Ascending aorta (tissue), 2 donors: Measurements from ENCODE around the gene RAB8B. TPM values are rescaled to one million over a fixed set of nuclear protein-coding genes. Genes with fewer than 3 reads are reported as not detected.
A peak's percentile ranks its signal among the peaks of the same experiment; 100 is the strongest.

ENCODE experiments used
- DNase-seq, 2 donors: peaks; one replicate each; pipeline ENCODE4 v3.0.0-alpha.2; 2019; ENCODE audit warnings: low spot score in 2 of 2
- H3K27ac ChIP-seq, 2 donors: fragments of 200-600 bp; sonication (generic); one replicate each; pipeline ENCODE4 v1.5.1; 2016 to 2017; ENCODE audit warnings: mild to moderate bottlenecking in 1 of 2
- H3K27me3 ChIP-seq: fragments of 200-600 bp; sonication (generic); one replicate; pipeline ENCODE4 v1.5.1; 2017
- H3K36me3 ChIP-seq, 2 donors: fragments of 200-600 bp; sonication (generic); one replicate each; pipeline ENCODE4 v1.5.1; 2016
- H3K4me1 ChIP-seq, 2 donors: fragments of 200-600 bp; sonication (generic); one replicate each; pipeline ENCODE4 v1.5.1; 2016 to 2017; ENCODE audit warnings: mild to moderate bottlenecking in 1 of 2
- H3K4me3 ChIP-seq, 2 donors: fragments of 200-600 bp; sonication (generic); one replicate each; pipeline ENCODE4 v1.5.1; 2016 to 2017; ENCODE audit warnings: mild to moderate bottlenecking in 1 of 2
- H3K9me3 ChIP-seq, 2 donors: fragments of 200-600 bp; sonication (generic); one replicate each; pipeline ENCODE4 v1.5.1; 2016
- intact Hi-C: fragments of 100-400 bp; cut with DNase I; formaldehyde crosslinking; loops from one replicate; pipeline ENCODE4 v1.15.1; 2023
- total RNA-seq: library from RNA; depleted of rRNA; stranded (reverse); fragments of >200 nt; gene quantifications from one replicate; pipeline ENCODE4 v1.1.0, GENCODE V29; 2016
- TF ChIP-seq, protein P1 (sequence below), 3 experiments: fragments of 200-600 bp in 2 of 3; fragments of 450-650 bp in 1 of 3; sonication (generic) in 2 of 3; IDR thresholded peaks; one replicate each; pipeline ENCODE4 v1.5.1; 2016 to 2019; ENCODE audit warnings: antibody characterized with exemption in 3 of 3, mild to moderate bottlenecking in 1 of 3, moderate library complexity in 1 of 3

RAB8B gene
- total RNA-seq, 1 donor from 2014 or later: 25.1 TPM

DNA sequence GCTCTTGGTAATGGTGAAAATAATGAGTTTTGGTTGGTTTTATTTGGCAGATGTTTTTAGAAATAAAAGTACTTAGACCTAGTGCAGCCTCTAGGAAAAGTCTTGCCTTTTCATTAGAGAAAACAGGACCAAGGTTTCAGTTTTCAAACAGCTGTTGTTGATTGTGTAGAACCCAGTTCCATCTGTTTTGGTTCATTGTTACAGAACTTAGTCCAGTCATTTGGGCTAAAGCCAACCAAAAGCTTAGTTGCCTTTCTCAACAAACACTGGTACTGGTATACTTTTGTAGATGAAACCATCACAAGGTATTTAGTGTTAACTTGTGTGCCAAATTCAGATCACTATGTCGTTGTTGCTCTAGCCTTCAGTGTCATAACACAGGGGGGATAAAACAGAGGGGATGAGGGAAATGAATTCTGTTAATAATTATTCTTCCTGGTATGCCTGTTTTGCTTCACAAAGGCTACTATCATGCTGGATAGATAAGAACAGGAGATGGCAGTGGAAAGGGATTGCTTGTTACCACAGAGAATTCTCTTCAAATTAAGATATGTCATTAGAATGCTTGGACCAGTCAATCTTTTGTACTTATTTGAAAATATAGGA lies 75.4 kb downstream of the RAB8B start:
- Histone ChIP-seq H3K4me1 (no peaks in the 10 kb centered on the region), H3K9me3 (no peaks in the 10 kb centered on the region), H3K36me3 (peaks cover 11 to 45% of the 10 kb centered on the region in 2 donors), H3K4me3 (no peak overlapping the region), H3K27me3 (no peaks in the 10 kb centered on the region), H3K27ac (no peak overlapping the region)
- no peak for DNase-seq
- TF ChIP-seq, protein P1, sequence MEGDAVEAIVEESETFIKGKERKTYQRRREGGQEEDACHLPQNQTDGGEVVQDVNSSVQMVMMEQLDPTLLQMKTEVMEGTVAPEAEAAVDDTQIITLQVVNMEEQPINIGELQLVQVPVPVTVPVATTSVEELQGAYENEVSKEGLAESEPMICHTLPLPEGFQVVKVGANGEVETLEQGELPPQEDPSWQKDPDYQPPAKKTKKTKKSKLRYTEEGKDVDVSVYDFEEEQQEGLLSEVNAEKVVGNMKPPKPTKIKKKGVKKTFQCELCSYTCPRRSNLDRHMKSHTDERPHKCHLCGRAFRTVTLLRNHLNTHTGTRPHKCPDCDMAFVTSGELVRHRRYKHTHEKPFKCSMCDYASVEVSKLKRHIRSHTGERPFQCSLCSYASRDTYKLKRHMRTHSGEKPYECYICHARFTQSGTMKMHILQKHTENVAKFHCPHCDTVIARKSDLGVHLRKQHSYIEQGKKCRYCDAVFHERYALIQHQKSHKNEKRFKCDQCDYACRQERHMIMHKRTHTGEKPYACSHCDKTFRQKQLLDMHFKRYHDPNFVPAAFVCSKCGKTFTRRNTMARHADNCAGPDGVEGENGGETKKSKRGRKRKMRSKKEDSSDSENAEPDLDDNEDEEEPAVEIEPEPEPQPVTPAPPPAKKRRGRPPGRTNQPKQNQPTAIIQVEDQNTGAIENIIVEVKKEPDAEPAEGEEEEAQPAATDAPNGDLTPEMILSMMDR (IDR thresholded peaks at IDR 0.05): no peak
- intact Hi-C loops: no loop called here

DNA sequence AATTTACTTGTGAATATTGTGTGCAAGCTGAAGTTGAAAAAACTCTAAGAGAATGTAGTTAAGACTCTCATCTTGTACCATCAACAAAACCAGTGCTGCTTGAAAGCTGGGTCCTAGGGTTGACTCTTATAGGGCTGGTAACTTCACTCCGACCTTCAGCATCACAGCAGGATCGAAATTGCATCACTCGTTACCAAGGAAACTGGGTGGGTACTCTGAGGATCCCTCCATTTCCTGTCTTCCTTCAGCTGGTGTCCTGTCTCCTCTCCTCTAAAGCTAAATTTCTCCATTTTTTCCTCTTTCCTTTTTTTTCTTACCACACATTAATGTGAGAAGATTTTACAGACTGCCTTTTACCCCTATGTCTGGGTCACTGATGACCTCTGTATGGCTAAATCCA lies 85.0 kb downstream of the RAB8B start:
- TF ChIP-seq, protein P1 (IDR thresholded peaks at IDR 0.05): no peak
- Histone ChIP-seq H3K4me3 (no peak overlapping the region), H3K36me3 (no peaks in the 10 kb centered on the region), H3K9me3 (no peaks in the 10 kb centered on the region), H3K4me1 (peaks cover 0 to 2% of the 10 kb centered on the region in 2 donors), H3K27ac (no peak overlapping the region), H3K27me3 (no peaks in the 10 kb centered on the region)
- intact Hi-C loops: no loop called here
- no peak for DNase-seq

DNA sequence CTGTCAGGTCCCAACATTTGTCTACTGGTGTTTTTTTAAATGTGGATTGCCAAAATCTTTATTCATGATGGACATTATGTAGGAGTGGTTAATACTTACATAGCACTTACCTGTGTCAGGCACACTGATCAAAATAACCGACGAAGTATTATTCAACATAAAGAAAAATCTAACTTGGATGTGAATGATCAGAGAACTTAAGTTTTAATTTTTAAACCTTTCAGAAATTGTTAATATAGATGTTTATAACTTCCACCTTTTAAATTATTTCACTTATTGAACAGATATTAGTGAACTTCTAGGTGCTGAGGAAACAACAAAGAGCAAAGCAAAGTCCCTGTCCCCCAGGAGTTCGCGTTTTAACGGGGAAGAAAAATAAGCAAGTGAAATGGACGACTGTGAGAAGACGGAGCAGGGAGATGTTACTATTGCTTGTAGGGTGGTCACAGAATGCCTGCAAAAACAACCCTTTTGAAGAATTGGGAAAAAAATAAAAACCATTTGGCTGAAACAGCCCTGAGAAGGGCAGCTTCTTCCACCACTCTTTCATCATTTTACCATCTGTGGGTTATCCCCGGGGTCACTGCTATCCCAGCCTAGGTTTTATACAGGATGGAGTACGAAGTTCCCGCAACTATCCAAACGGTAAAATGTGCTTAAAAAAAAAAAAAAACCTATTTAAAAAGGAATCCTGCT lies 87.1 kb downstream of the RAB8B start:
- TF ChIP-seq, protein P1 (IDR thresholded peaks at IDR 0.05): no peak
- intact Hi-C loops: loop anchor here (1.0 to 5.0 kb wide), 4 partner anchors 87 to 229 kb away; partner anchors contain the start of genes LACTB, RAB8B and RPS27L
- Histone ChIP-seq H3K4me1 (peaks cover 0 to 2% of the 10 kb centered on the region in 2 donors), H3K27ac (peak overlapping the region; percentile 84 to 87), H3K27me3 (no peaks in the 10 kb centered on the region), H3K36me3 (no peaks in the 10 kb centered on the region), H3K4me3 (peak overlapping the region; percentile 76 to 81), H3K9me3 (no peaks in the 10 kb centered on the region)
- DNase-seq: no peak

DNA sequence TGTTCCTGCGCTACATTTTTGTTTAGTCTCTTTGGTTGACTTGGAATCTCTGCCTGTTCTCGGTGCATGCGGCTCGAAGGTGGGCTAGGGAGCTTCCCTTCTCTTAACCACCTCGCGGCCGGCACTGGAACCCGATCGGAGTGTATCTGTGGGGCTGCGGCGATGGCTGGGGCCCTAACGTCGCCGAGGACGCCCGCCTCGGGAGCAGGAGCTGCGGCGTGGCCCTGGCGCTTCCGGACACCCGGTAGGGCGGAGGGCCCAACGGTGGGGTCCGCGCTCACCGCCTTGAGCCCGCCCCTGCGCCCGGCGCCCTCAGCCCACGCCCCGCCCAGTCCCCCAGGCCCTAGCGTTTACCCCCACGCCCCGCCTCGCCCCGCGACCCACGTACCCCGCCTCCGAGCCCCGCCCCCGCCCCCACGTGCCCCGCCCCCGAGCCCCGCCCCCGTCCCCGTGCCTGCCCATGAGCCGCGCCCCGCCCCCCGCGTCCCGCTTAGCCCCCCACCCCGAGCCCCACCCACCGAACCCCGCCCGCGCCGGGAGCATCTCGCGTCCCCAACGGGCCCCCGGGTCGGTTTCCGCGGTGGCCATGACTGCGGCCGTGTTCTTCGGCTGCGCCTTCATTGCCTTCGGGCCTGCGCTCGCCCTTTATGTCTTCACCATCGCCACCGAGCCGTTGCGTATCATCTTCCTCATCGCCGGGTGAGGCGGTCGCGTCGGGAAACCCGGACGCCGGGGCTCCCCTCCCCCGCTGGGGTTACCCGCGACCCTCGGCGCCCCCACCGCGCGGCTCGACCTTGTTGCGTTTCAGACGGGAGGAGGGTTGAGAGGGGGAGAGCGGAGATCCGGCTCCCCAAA lies 87.9 kb downstream of the RAB8B start, which contains the start of gene APH1B:
Gene APH1B, plus strand, starts transcription at position 568 of the 855 bp plus-strand sequence. Its CDS starts 19 bp downstream, at position 587.
- TF ChIP-seq, protein P1 (IDR thresholded peaks at IDR 0.05): no peak
- intact Hi-C loops: loop anchor here (1.0 to 5.0 kb wide), 4 partner anchors 88 to 230 kb away; partner anchors contain the start of genes LACTB, RAB8B and RPS27L
- Histone ChIP-seq H3K27ac (peak within 1 kb of the TSS; percentile 84 to 87), H3K4me1 (peaks cover 0 to 4% of the 10 kb centered on the region in 2 donors), H3K4me3 (peak within 1 kb of the TSS; percentile 76 to 81), H3K9me3 (no peaks in the 10 kb centered on the region), H3K27me3 (no peaks in the 10 kb centered on the region), H3K36me3 (no peaks in the 10 kb centered on the region)
- peak in 1 of 2 donors; percentile 85 for DNase-seq

DNA sequence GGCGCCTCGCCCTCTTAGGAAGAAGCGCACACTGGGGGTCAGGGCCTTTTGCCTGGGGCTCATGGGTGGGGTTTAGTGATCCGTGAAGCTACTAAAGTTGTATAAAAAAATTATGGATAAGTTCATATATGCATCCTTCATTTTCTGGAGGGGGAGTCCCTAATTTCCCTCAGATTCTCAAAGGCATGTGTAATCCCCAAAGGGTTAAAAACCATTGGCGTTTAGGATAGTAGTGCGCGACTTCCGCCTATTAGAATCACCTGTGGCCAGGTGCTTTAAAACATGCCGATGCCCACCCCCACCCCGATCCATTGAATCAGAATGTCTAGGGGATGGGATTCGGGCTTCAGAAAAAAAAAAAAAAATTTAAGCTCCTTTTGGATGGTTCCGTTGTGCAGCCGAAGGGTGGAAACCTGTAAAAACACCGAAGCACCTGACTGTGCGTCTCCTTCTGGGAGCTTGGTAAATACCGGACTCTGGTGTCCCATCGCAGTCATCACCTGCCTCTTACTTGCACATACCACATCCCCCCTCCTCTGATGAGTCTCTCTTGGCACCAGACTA lies 88.6 kb downstream of the RAB8B start:
- H3K4me3 ChIP-seq: peak overlapping the region; percentile 76 to 81
- H3K4me1 ChIP-seq: peaks cover 0 to 6% of the 10 kb centered on the region in 2 donors
- no peaks in the 10 kb centered on the region for H3K9me3 ChIP-seq
- peak overlapping the region; percentile 84 to 87 for H3K27ac ChIP-seq
- H3K27me3 ChIP-seq: no peaks in the 10 kb centered on the region
- TF ChIP-seq, protein P1 (IDR thresholded peaks at IDR 0.05): no peak
- no peak for DNase-seq
- peaks cover 0 to under 1% of the 10 kb centered on the region in 2 donors for H3K36me3 ChIP-seq
- intact Hi-C loops: loop anchor here (1.0 to 5.0 kb wide), 4 partner anchors 89 to 231 kb away; partner anchors contain the start of genes LACTB, RAB8B and RPS27L
